ENCODE measurements around the gene SH2D3A. TPM values are rescaled to one million over a fixed set of nuclear protein-coding genes. Genes with fewer than 3 reads are reported as not detected.
"Not testable (repeated sequence)": the region's sequence is repeated elsewhere in the genome, so short reads cannot be mapped to it uniquely, and the experiment has no call there.

The SH2D3A gene
- total RNA-seq, 2 experiments from 2014 or later: 31.5 to 35.2 TPM

DNA sequence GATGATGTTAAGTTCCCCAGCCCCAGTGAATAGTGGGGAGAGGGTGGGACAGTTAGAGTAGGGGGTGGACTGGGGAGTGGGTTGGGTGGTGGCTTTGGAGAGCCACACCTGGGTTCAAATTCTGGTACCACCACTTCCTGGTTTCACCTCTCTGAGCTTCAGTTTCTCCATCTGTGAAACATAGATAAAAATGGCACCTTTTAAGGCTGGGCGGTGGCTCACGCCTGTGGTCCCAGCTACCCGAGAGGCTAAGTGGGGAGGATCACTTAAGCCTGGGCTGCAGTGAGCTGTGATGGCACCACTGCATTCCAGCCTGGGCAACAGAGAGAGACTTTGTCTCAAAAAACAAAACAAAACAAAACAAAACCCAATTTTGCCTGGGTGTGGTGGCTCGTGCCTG lies 11.2 kb upstream of the SH2D3A start:
- peak overlapping the region; percentile 25 for H3K4me3 Mint-ChIP-seq
- POLR2A ChIA-PET: interaction anchor here (0.6 kb wide), 1 partner anchor 250 kb away, joined by 8 read pairs; no protein-coding TSS in a partner anchor
- H3K27ac Mint-ChIP-seq: peak overlapping the region; percentile 47
- no peaks in the 10 kb centered on the region for H3K27me3 Mint-ChIP-seq
- peaks cover 60% of the 10 kb centered on the region for H3K4me1 Mint-ChIP-seq
- no peak for DNase-seq
- peaks cover 49% of the 10 kb centered on the region for H3K36me3 Mint-ChIP-seq (ENCODE audit: low read depth)
- H3K9me3 Mint-ChIP-seq: peaks cover 11% of the 10 kb centered on the region
- CTCF ChIA-PET: interaction anchor here (0.6 to 1.0 kb wide), 3 partner anchors 24 to 605 kb away, joined by 3 to 5 read pairs (median 3); no protein-coding TSS in a partner anchor

- Mint-ChIP-seq H3K27ac (peak overlapping the region; percentile 47), H3K9me3 (peaks cover 11% of the 10 kb centered on the region), H3K4me3 (no peak overlapping the region), H3K36me3 (ENCODE audit: low read depth) (peaks cover 50% of the 10 kb centered on the region), H3K27me3 (no peaks in the 10 kb centered on the region), H3K4me1 (peaks cover 59% of the 10 kb centered on the region)
- CTCF ChIA-PET: interaction anchor here (0.5 to 0.6 kb wide), 2 partner anchors 13 to 287 kb away, joined by 3 read pairs; no protein-coding TSS in a partner anchor
- no peak for DNase-seq
- POLR2A ChIA-PET: no interaction called here
These were observed 10.2 kb upstream of the SH2D3A start for GRCh38 chr19:6777434-6777833.

GRCh38 chr19:6776999-6777398 lies 9.8 kb upstream of the SH2D3A start:
- ChIA-PET POLR2A (no interaction called here), CTCF (interaction anchor here (0.6 kb wide), 1 partner anchor 286 kb away, joined by 3 read pairs; no protein-coding TSS in a partner anchor)
- H3K27me3 Mint-ChIP-seq: no peaks in the 10 kb centered on the region
- peaks cover 63% of the 10 kb centered on the region for H3K4me1 Mint-ChIP-seq
- peak overlapping the region; percentile 47 for H3K27ac Mint-ChIP-seq
- no peak overlapping the region for H3K4me3 Mint-ChIP-seq
- peaks cover 50% of the 10 kb centered on the region for H3K36me3 Mint-ChIP-seq (ENCODE audit: low read depth)
- DNase-seq: no peak
- peaks cover 11% of the 10 kb centered on the region for H3K9me3 Mint-ChIP-seq

GRCh38 chr19:6776045-6776444 lies 8.8 kb upstream of the SH2D3A start:
- Mint-ChIP-seq H3K9me3 (peaks cover 11% of the 10 kb centered on the region), H3K36me3 (ENCODE audit: low read depth) (peaks cover 43% of the 10 kb centered on the region), H3K4me1 (peaks cover 62% of the 10 kb centered on the region)
- H3K27me3 Mint-ChIP-seq, CTCF ChIA-PET, POLR2A ChIA-PET, DNase-seq, H3K4me3 Mint-ChIP-seq, H3K27ac Mint-ChIP-seq: not testable (repeated sequence)

GRCh38 chr19:6774821-6775707 lies 7.8 kb upstream of the SH2D3A start:
- H3K27me3 Mint-ChIP-seq: no peaks in the 10 kb centered on the region
- peak overlapping the region; percentile 60 for H3K27ac Mint-ChIP-seq
- H3K4me1 Mint-ChIP-seq: peaks cover 64% of the 10 kb centered on the region
- CTCF ChIA-PET: interaction anchor here (0.6 to 4.3 kb wide), 4 partner anchors 27 to 170 kb away, joined by 5 to 26 read pairs (median 6); partner anchors contain the start of gene GPR108
- no peak for DNase-seq
- H3K36me3 Mint-ChIP-seq (ENCODE audit: low read depth): peaks cover 39% of the 10 kb centered on the region
- H3K9me3 Mint-ChIP-seq: peaks cover 11% of the 10 kb centered on the region
- peak overlapping the region; percentile 98 for H3K4me3 Mint-ChIP-seq
- POLR2A ChIA-PET: no interaction called here

- POLR2A ChIA-PET: interaction anchor here (0.6 to 1.6 kb wide), 2 partner anchors 28 to 40 kb away, joined by 3 to 4 read pairs; no protein-coding TSS in a partner anchor
- CTCF ChIA-PET: interaction anchor here (0.6 to 4.3 kb wide), 14 partner anchors 12 to 473 kb away, joined by 3 to 26 read pairs (median 4); partner anchors contain the start of gene GPR108
- H3K27ac Mint-ChIP-seq: peak overlapping the region; percentile 92
These were observed 6.2 kb upstream of the SH2D3A start for GRCh38 chr19:6773323-6773931.

GRCh38 chr19:6772866-6773322 lies 5.7 kb upstream of the SH2D3A start:
- Mint-ChIP-seq H3K27me3 (no peaks in the 10 kb centered on the region), H3K36me3 (ENCODE audit: low read depth) (peaks cover 32% of the 10 kb centered on the region), H3K27ac (peak overlapping the region; percentile 92), H3K4me1 (peaks cover 65% of the 10 kb centered on the region), H3K4me3 (peak overlapping the region; percentile 98), H3K9me3 (peaks cover 11% of the 10 kb centered on the region)
- ChIA-PET POLR2A (interaction anchor here (1.1 to 1.6 kb wide), 2 partner anchors 29 to 35 kb away, joined by 3 to 4 read pairs; no protein-coding TSS in a partner anchor), CTCF (interaction anchor here (0.7 to 4.3 kb wide), 20 partner anchors 9 to 473 kb away, joined by 3 to 26 read pairs (median 3); partner anchors contain the start of gene DENND1C)
- no peak for DNase-seq

More at GRCh38 chr19:6773323-6773931, 6.2 kb upstream of the SH2D3A start:
- H3K9me3 Mint-ChIP-seq: peaks cover 11% of the 10 kb centered on the region
- H3K27me3 Mint-ChIP-seq: no peaks in the 10 kb centered on the region
- peak; percentile 61 for DNase-seq
- H3K36me3 Mint-ChIP-seq (ENCODE audit: low read depth): peaks cover 38% of the 10 kb centered on the region
- H3K4me1 Mint-ChIP-seq: peaks cover 65% of the 10 kb centered on the region
- peak overlapping the region; percentile 98 for H3K4me3 Mint-ChIP-seq

GRCh38 chr19:6772028-6772865 lies 5.0 kb upstream of the SH2D3A start, which contains the start of gene VAV1:
TSS of gene VAV1 (plus strand) at chr19:6772708. CDS start at chr19:6772808, 100 bp downstream.
- Mint-ChIP-seq H3K4me3 (peak within 1 kb of the TSS; percentile 98), H3K9me3 (peaks cover 11% of the 10 kb centered on the region), H3K4me1 (peaks cover 64% of the 10 kb centered on the region), H3K27me3 (no peaks in the 10 kb centered on the region), H3K27ac (peak within 1 kb of the TSS; percentile 92), H3K36me3 (ENCODE audit: low read depth) (peaks cover 29% of the 10 kb centered on the region)
- DNase-seq: peak; percentile 89
- ChIA-PET CTCF (interaction anchor here (0.6 to 4.3 kb wide), 21 partner anchors 9 to 472 kb away, joined by 3 to 26 read pairs (median 3); partner anchors contain the start of genes DENND1C, GPR108 and TRIP10), POLR2A (interaction anchor here (1.1 to 1.6 kb wide), 3 partner anchors 8 to 35 kb away, joined by 3 to 4 read pairs (median 3); no protein-coding TSS in a partner anchor)

GRCh38 chr19:6771648-6772027 lies 4.4 kb upstream of the SH2D3A start:
- H3K4me1 Mint-ChIP-seq: peaks cover 65% of the 10 kb centered on the region

GRCh38 chr19:6769006-6769619 lies 1.9 kb upstream of the SH2D3A start:
- peaks cover 10% of the 10 kb centered on the region for H3K36me3 Mint-ChIP-seq (ENCODE audit: low read depth)
- H3K4me3 Mint-ChIP-seq: no peak overlapping the region
- CTCF ChIA-PET: interaction anchor here (1.1 to 4.3 kb wide), 5 partner anchors 10 to 94 kb away, joined by 3 to 13 read pairs (median 4); no protein-coding TSS in a partner anchor
- H3K9me3 Mint-ChIP-seq: no peaks in the 10 kb centered on the region
- peak overlapping the region; percentile 68 for H3K27ac Mint-ChIP-seq
- H3K4me1 Mint-ChIP-seq: peaks cover 65% of the 10 kb centered on the region
- POLR2A ChIA-PET: no interaction called here
- H3K27me3 Mint-ChIP-seq: no peaks in the 10 kb centered on the region
- DNase-seq: no peak

More at GRCh38 chr19:6771648-6772027, 4.4 kb upstream of the SH2D3A start:
- POLR2A ChIA-PET: interaction anchor here (1.2 kb wide), 1 partner anchor 8 kb away, joined by 3 read pairs; no protein-coding TSS in a partner anchor
- not testable (repeated sequence) for DNase-seq, H3K27me3 Mint-ChIP-seq
- peaks cover 11% of the 10 kb centered on the region for H3K9me3 Mint-ChIP-seq
- peaks cover 22% of the 10 kb centered on the region for H3K36me3 Mint-ChIP-seq (ENCODE audit: low read depth)
- CTCF ChIA-PET: interaction anchor here (0.6 to 4.3 kb wide), 12 partner anchors 10 to 291 kb away, joined by 3 to 26 read pairs (median 4); partner anchors contain the start of genes DENND1C, GPR108 and TRIP10
- peak overlapping the region; percentile 92 for H3K27ac Mint-ChIP-seq
- peak overlapping the region; percentile 34 for H3K4me3 Mint-ChIP-seq

DNA sequence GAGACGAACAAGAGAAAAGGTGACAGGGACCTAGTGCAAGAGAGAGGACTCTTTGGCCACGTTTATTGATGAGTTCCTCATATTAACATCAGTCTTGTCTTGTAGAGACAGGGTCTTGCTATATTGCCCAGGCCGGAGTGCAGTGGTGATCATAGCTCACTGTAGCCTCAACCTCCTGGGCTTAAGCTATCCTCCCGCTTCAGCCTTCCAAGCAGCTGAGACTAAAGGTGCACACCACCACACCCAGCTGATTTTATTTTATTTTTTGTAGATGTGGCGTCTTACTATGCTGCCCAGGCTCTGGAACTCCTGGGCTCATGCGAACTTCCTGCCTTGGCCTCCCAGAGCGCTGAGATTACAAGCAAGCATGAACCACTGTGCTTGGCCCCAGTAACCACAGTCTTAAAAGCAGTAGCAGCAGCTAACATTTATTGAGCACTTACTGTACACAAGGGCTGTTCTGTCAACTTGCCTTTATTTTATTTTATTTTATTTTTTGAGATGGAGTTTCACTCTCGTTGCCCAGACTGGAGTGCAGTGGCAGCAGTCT lies 1.1 kb upstream of the SH2D3A start:
- peak overlapping the region; percentile 93 for H3K27ac Mint-ChIP-seq
- H3K27me3 Mint-ChIP-seq: no peaks in the 10 kb centered on the region
- H3K4me1 Mint-ChIP-seq: peaks cover 60% of the 10 kb centered on the region
- POLR2A ChIA-PET: no interaction called here
- no peaks in the 10 kb centered on the region for H3K9me3 Mint-ChIP-seq
- H3K4me3 Mint-ChIP-seq: peak overlapping the region; percentile 89
- peak; percentile 36 for DNase-seq
- CTCF ChIA-PET: interaction anchor here (0.9 to 4.3 kb wide), 5 partner anchors 11 to 95 kb away, joined by 3 to 13 read pairs (median 3); no protein-coding TSS in a partner anchor
- H3K36me3 Mint-ChIP-seq (ENCODE audit: low read depth): peaks cover 5% of the 10 kb centered on the region
